Coronary artery (tissue), 2 donors: Measurements from ENCODE around the gene PPP1R16B.

Experiments used
- DNase-seq: peaks from one replicate; pipeline ENCODE4 v3.0.0-alpha.2; 2017; ENCODE audit warnings: low spot score
- H3K27ac ChIP-seq, 2 donors: fragments of 200-600 bp; sonication (generic); one replicate each; pipeline ENCODE4 v1.5.1; 2016 to 2019
- H3K4me3 ChIP-seq: fragments of 200-600 bp; sonication (generic); 2 replicates; pipeline ENCODE4 v1.5.1; 2016; ENCODE audit warnings: mild to moderate bottlenecking, moderate library complexity
- CTCF ChIP-seq: fragments of 200-600 bp; sonication (generic); IDR thresholded peaks from one replicate; pipeline ENCODE4 v1.5.1; 2019; ENCODE audit warnings: antibody characterized with exemption

Gene PPP1R16B

GRCh38 chr20:38774167-38774566, 31.3 kb upstream of the PPP1R16B start:
- Histone ChIP-seq H3K4me3 (no peak overlapping the region), H3K27ac (no peak overlapping the region)
- no peak for DNase-seq
- no peak for TF ChIP-seq CTCF

- no peak for DNase-seq
- H3K4me3 ChIP-seq, result no peak overlapping the region
- no peak for TF ChIP-seq CTCF
- H3K27ac ChIP-seq, result no peak overlapping the region
Observed at GRCh38 chr20:38776363-38776762, 29.1 kb upstream of the PPP1R16B start.

GRCh38 chr20:38779247-38780097, 26.0 kb upstream of the PPP1R16B start:
- Histone ChIP-seq H3K4me3 (no peak overlapping the region), H3K27ac (no peak overlapping the region)
- no peak for TF ChIP-seq CTCF
- DNase-seq, result no peak

- TF ChIP-seq CTCF, result no peak
- H3K27ac ChIP-seq, result no peak overlapping the region
- no peak for DNase-seq
- no peak overlapping the region for H3K4me3 ChIP-seq
Observed at GRCh38 chr20:38782275-38782674, 23.2 kb upstream of the PPP1R16B start.

GRCh38 chr20:38787870-38788269, 17.6 kb upstream of the PPP1R16B start:
- no peak for DNase-seq
- no peak overlapping the region for H3K27ac ChIP-seq
- TF ChIP-seq CTCF, result no peak
- H3K4me3 ChIP-seq, result no peak overlapping the region

GRCh38 chr20:38789503-38790199, 15.8 kb upstream of the PPP1R16B start:
- Histone ChIP-seq H3K27ac (no peak overlapping the region), H3K4me3 (no peak overlapping the region)
- TF ChIP-seq CTCF, result no peak
- DNase-seq, result no peak
